OCI-LY7 (cell line): ENCODE measurements around the gene NEDD1.

Source experiments
- EZH2phosphoT487 ChIP-seq: fragments of 200-600 bp; sonication (generic); IDR thresholded peaks from 2 replicates; pipeline ENCODE4 v1.6.1; 2018; ENCODE audit warnings: low read depth, borderline replicate concordance, mild to moderate bottlenecking, mixed run types, antibody characterized with exemption, low read length, moderate library complexity, mixed read lengths
- TF ChIP-seq, protein P1 (sequence below): fragments of 200-600 bp; sonication (generic); conservative IDR thresholded peaks from 2 replicates; pipeline ENCODE4 v1.5.1; 2014; ENCODE audit warnings: mild to moderate bottlenecking, antibody characterized with exemption, low read length, moderate library complexity, mixed read lengths

DNA sequence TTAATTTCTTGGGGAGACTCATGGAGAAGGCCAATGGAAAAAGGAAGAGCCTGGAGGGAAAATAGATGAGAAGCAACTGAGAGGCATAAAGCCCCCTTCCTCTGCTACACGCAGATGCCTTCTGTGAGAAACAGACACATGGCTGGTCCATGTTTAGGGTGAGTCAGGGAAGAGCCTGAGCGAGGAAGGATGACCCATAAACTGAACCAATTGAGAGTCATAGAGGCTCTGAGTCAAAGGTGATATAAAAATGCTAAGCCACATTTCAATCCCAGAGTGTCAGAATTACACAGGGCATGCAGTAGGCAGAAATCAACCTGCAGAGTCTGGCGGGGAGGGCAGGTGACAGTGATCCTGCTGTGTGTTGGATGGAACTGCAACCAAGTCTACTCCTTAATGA, 30.1 kb upstream of the NEDD1 start:
- TF ChIP-seq, protein P1, sequence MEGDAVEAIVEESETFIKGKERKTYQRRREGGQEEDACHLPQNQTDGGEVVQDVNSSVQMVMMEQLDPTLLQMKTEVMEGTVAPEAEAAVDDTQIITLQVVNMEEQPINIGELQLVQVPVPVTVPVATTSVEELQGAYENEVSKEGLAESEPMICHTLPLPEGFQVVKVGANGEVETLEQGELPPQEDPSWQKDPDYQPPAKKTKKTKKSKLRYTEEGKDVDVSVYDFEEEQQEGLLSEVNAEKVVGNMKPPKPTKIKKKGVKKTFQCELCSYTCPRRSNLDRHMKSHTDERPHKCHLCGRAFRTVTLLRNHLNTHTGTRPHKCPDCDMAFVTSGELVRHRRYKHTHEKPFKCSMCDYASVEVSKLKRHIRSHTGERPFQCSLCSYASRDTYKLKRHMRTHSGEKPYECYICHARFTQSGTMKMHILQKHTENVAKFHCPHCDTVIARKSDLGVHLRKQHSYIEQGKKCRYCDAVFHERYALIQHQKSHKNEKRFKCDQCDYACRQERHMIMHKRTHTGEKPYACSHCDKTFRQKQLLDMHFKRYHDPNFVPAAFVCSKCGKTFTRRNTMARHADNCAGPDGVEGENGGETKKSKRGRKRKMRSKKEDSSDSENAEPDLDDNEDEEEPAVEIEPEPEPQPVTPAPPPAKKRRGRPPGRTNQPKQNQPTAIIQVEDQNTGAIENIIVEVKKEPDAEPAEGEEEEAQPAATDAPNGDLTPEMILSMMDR, result no peak
- TF ChIP-seq EZH2phosphoT487, result no peak
